ENCODE results near the gene JPH2. TPM values are rescaled to one million over a fixed set of nuclear protein-coding genes. Genes with fewer than 3 reads are reported as not detected.

JPH2 gene
- total and polyA plus RNA-seq, 4 donors, result 0.09 to 1.3 (median 0.17) TPM; not detected in 1

- Histone ChIP-seq H3K27me3 (ENCODE audit: control insufficient read depth in 4 of 4, insufficient read depth in 4 of 4, low read length in 3 of 4) (peaks cover 0 to 2% (median 0%) of the 10 kb centered on the region in 4 donors), H3K4me3 (ENCODE audit: low read depth in 1 of 3, low read length in 3 of 3) (no peak overlapping the region), H3K36me3 (ENCODE audit: control insufficient read depth in 4 of 4, insufficient read depth in 3 of 4, low read depth in 1 of 4, low read length in 3 of 4) (no peaks in the 10 kb centered on the region), H3K9me3 (ENCODE audit: control insufficient read depth in 4 of 4, low read length in 3 of 4) (no peaks in the 10 kb centered on the region), H3K9ac (ENCODE audit: low read depth in 1 of 2, low read length in 2 of 2) (no peak overlapping the region), H3K27ac (ENCODE audit: low read depth in 1 of 2, low read length in 2 of 2) (no peak overlapping the region), H3K4me1 (ENCODE audit: control insufficient read depth in 4 of 4, insufficient read depth in 4 of 4, low read length in 3 of 4) (no peaks in the 10 kb centered on the region)
- DNase-seq (ENCODE audit: low spot score), result no peak
- no peak for TF ChIP-seq RAD21 (IDR thresholded peaks at IDR 0.05)
- TF ChIP-seq EGR1 (IDR thresholded peaks at IDR 0.05; ENCODE audit: low read depth in 2 of 2), result no peak
- no peak for TF ChIP-seq MAX (IDR thresholded peaks at IDR 0.05)
- TF ChIP-seq, protein P1, sequence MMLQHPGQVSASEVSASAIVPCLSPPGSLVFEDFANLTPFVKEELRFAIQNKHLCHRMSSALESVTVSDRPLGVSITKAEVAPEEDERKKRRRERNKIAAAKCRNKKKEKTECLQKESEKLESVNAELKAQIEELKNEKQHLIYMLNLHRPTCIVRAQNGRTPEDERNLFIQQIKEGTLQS (IDR thresholded peaks at IDR 0.05), result no peak
- TF ChIP-seq, protein P2, sequence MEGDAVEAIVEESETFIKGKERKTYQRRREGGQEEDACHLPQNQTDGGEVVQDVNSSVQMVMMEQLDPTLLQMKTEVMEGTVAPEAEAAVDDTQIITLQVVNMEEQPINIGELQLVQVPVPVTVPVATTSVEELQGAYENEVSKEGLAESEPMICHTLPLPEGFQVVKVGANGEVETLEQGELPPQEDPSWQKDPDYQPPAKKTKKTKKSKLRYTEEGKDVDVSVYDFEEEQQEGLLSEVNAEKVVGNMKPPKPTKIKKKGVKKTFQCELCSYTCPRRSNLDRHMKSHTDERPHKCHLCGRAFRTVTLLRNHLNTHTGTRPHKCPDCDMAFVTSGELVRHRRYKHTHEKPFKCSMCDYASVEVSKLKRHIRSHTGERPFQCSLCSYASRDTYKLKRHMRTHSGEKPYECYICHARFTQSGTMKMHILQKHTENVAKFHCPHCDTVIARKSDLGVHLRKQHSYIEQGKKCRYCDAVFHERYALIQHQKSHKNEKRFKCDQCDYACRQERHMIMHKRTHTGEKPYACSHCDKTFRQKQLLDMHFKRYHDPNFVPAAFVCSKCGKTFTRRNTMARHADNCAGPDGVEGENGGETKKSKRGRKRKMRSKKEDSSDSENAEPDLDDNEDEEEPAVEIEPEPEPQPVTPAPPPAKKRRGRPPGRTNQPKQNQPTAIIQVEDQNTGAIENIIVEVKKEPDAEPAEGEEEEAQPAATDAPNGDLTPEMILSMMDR (IDR thresholded peaks at IDR 0.05; ENCODE audit: low read depth, low read length, missing input control), result no peak
- TF ChIP-seq REST (IDR thresholded peaks at IDR 0.05), result no peak
- no peak for TF ChIP-seq JUND (IDR thresholded peaks at IDR 0.05)
- TF ChIP-seq YY1 (IDR thresholded peaks at IDR 0.05), result no peak
- TF ChIP-seq FOXA1 (IDR thresholded peaks at IDR 0.05), result no peak
- TF ChIP-seq NR2F2 (IDR thresholded peaks at IDR 0.05), result no peak
- TF ChIP-seq HNF4A (conservative IDR thresholded peaks at IDR 0.05), result no peak
- 85% methylated on average over 4 of the region's 4 CpGs for WGBS
Measured at GRCh38 chr20:44146272-44146671, 40.7 kb downstream of the JPH2 start.

- Histone ChIP-seq H3K27me3 (ENCODE audit: control insufficient read depth in 4 of 4, insufficient read depth in 4 of 4, low read length in 3 of 4) (peaks cover 0 to 2% (median 0%) of the 10 kb centered on the region in 4 donors), H3K9ac (ENCODE audit: low read depth in 1 of 2, low read length in 2 of 2) (no peak overlapping the region), H3K9me3 (ENCODE audit: control insufficient read depth in 4 of 4, low read length in 3 of 4) (no peaks in the 10 kb centered on the region), H3K4me1 (ENCODE audit: control insufficient read depth in 4 of 4, insufficient read depth in 4 of 4, low read length in 3 of 4) (no peaks in the 10 kb centered on the region), H3K4me3 (ENCODE audit: low read depth in 1 of 3, low read length in 3 of 3) (no peak overlapping the region), H3K27ac (ENCODE audit: low read depth in 1 of 2, low read length in 2 of 2) (no peak overlapping the region), H3K36me3 (ENCODE audit: control insufficient read depth in 4 of 4, insufficient read depth in 3 of 4, low read depth in 1 of 4, low read length in 3 of 4) (no peaks in the 10 kb centered on the region)
- DNase-seq (ENCODE audit: low spot score), result no peak
- WGBS, result 84% methylated on average over 18 of the region's 18 CpGs
- TF ChIP-seq SP1 (IDR thresholded peaks at IDR 0.05) (no peak), JUND (IDR thresholded peaks at IDR 0.05) (no peak), MAX (IDR thresholded peaks at IDR 0.05) (no peak), TAF1 (conservative IDR thresholded peaks at IDR 0.05) (no peak), ZBTB33 (IDR thresholded peaks at IDR 0.05) (no peak), REST (IDR thresholded peaks at IDR 0.05) (no peak), RXRA (IDR thresholded peaks at IDR 0.05) (no peak), FOXA1 (IDR thresholded peaks at IDR 0.05) (no peak), YY1 (IDR thresholded peaks at IDR 0.05) (no peak), EGR1 (IDR thresholded peaks at IDR 0.05; ENCODE audit: low read depth in 2 of 2) (no peak), RAD21 (IDR thresholded peaks at IDR 0.05) (no peak)
- TF ChIP-seq, protein P1 (IDR thresholded peaks at IDR 0.05), result no peak
- TF ChIP-seq, protein P2 (IDR thresholded peaks at IDR 0.05; ENCODE audit: low read depth, low read length, missing input control), result no peak
Measured at GRCh38 chr20:44145131-44145775, 41.7 kb downstream of the JPH2 start.
